Peyer's patch (tissue), 4 donors: ENCODE data around the gene DDX3X. TPM values are rescaled to one million over a fixed set of nuclear protein-coding genes. Genes with fewer than 3 reads are reported as not detected.
"Not testable (repeated sequence)": the region's sequence is repeated elsewhere in the genome, so short reads cannot be mapped to it uniquely, and the experiment has no call there.

ENCODE experiments used
- DNase-seq, 3 donors: peaks; one replicate each; pipeline ENCODE4 v3.0.0-alpha.2; 2017 to 2019
- H3K27ac ChIP-seq, 4 donors: fragments of 200-600 bp; sonication (generic); one replicate each; pipeline ENCODE4 v1.5.1; 2016 to 2019
- H3K27me3 ChIP-seq, 2 donors: fragments of 200-600 bp; sonication (generic); one replicate each; pipeline ENCODE4 v1.5.1; 2019
- H3K36me3 ChIP-seq, 3 donors: fragments of 200-600 bp; sonication (generic); one replicate each; pipeline ENCODE4 v1.5.1; 2016 to 2019
- H3K4me1 ChIP-seq, 4 donors: fragments of 200-600 bp; sonication (generic); one replicate each; pipeline ENCODE4 v1.5.1; 2016 to 2019
- H3K4me3 ChIP-seq, 4 donors: fragments of 200-600 bp; sonication (generic); 1 replicate in 3 of 4; 2 replicates in 1 of 4; pipeline ENCODE4 v1.5.1; 2016 to 2019; ENCODE audit warnings: mild to moderate bottlenecking in 1 of 4
- H3K9me3 ChIP-seq, 4 donors: fragments of 200-600 bp; sonication (generic); one replicate each; pipeline ENCODE4 v1.5.1; 2016 to 2019; ENCODE audit warnings: mild to moderate bottlenecking in 1 of 4
- CTCF ChIP-seq, 6 experiments: fragments of 450-650 bp in 4 of 6; fragments of 200-600 bp in 2 of 6; sonication (generic) in 1 of 6; IDR thresholded peaks; one replicate each; pipeline ENCODE4 v1.5.1; 2017 to 2019; ENCODE audit warnings: antibody characterized with exemption in 6 of 6, mild to moderate bottlenecking in 3 of 6, moderate library complexity in 1 of 6
- POLR2A ChIP-seq, 2 donors: fragments of 450-650 bp; IDR thresholded peaks; one replicate each; pipeline ENCODE4 v1.5.1; 2017; ENCODE audit warnings: antibody characterized with exemption in 2 of 2, mild to moderate bottlenecking in 2 of 2, moderate library complexity in 2 of 2
- total RNA-seq, 4 donors: library from RNA; depleted of rRNA; stranded (reverse); fragments of >200 nt; gene quantifications; one replicate each; pipeline ENCODE4 v1.1.0, GENCODE V29; 2016

Gene DDX3X
- total RNA-seq: 100 to 1,000 TPM; 152 to 215 (median 179) TPM

- DNase-seq: peak; percentile 86 to 96 (median 90)
- H3K4me1 ChIP-seq: no peaks in the 10 kb centered on the region
- TF ChIP-seq CTCF (IDR thresholded peaks at IDR 0.05): peak in 4 of 6 experiments; percentile 24 to 55 (median 34)
- peak; percentile 98 to 99 for TF ChIP-seq POLR2A (IDR thresholded peaks at IDR 0.05)
- peak within 1 kb of the TSS; percentile 75 to 94 (median 84) for H3K4me3 ChIP-seq
- no peaks in the 10 kb centered on the region for H3K36me3 ChIP-seq
- H3K27me3 ChIP-seq: no peaks in the 10 kb centered on the region
- no peaks in the 10 kb centered on the region for H3K9me3 ChIP-seq
- peak within 1 kb of the TSS; percentile 97 to 100 (median 99) for H3K27ac ChIP-seq
Observed at GRCh38 chrX:41333744-41334362, at the start of gene DDX3X. Gene DDX3X (plus strand): TSS chrX:41334162. CDS start chrX:41334253, 91 bp downstream.

GRCh38 chrX:41285928-41286327, 48.0 kb upstream of the DDX3X start:
- not testable (repeated sequence) for H3K27ac ChIP-seq, H3K9me3 ChIP-seq, H3K4me1 ChIP-seq, DNase-seq, H3K27me3 ChIP-seq, H3K36me3 ChIP-seq, H3K4me3 ChIP-seq

- H3K27me3 ChIP-seq: no peaks in the 10 kb centered on the region
- no peaks in the 10 kb centered on the region for H3K36me3 ChIP-seq
- H3K9me3 ChIP-seq: no peaks in the 10 kb centered on the region
- TF ChIP-seq POLR2A (IDR thresholded peaks at IDR 0.05): no peak
- TF ChIP-seq CTCF (IDR thresholded peaks at IDR 0.05): no peak
- no peak overlapping the region for H3K4me3 ChIP-seq
- no peak for DNase-seq
- no peak overlapping the region for H3K27ac ChIP-seq
- no peaks in the 10 kb centered on the region for H3K4me1 ChIP-seq
Observed at GRCh38 chrX:41288641-41289040, 45.3 kb upstream of the DDX3X start.

- Histone ChIP-seq H3K36me3 (no peaks in the 10 kb centered on the region), H3K4me1 (no peaks in the 10 kb centered on the region), H3K27me3 (no peaks in the 10 kb centered on the region), H3K4me3 (no peak overlapping the region), H3K9me3 (no peaks in the 10 kb centered on the region), H3K27ac (no peak overlapping the region)
- DNase-seq: no peak
- TF ChIP-seq POLR2A (IDR thresholded peaks at IDR 0.05) (no peak), CTCF (IDR thresholded peaks at IDR 0.05) (no peak)
Observed at GRCh38 chrX:41289095-41289494, 44.9 kb upstream of the DDX3X start.

GRCh38 chrX:41291309-41291708, 42.7 kb upstream of the DDX3X start:
- TF ChIP-seq CTCF (IDR thresholded peaks at IDR 0.05): no peak
- no peak for TF ChIP-seq POLR2A (IDR thresholded peaks at IDR 0.05)
- H3K4me3 ChIP-seq: no peak overlapping the region
- DNase-seq: no peak
- H3K27ac ChIP-seq: no peak overlapping the region
- no peaks in the 10 kb centered on the region for H3K9me3 ChIP-seq
- H3K27me3 ChIP-seq: no peaks in the 10 kb centered on the region
- H3K4me1 ChIP-seq: no peaks in the 10 kb centered on the region
- no peaks in the 10 kb centered on the region for H3K36me3 ChIP-seq

- TF ChIP-seq CTCF (IDR thresholded peaks at IDR 0.05) (peak in 1 of 6 experiments; percentile 24), POLR2A (IDR thresholded peaks at IDR 0.05) (no peak)
- Histone ChIP-seq H3K9me3 (no peaks in the 10 kb centered on the region), H3K36me3 (no peaks in the 10 kb centered on the region), H3K4me3 (no peak overlapping the region), H3K27ac (no peak overlapping the region), H3K4me1 (no peaks in the 10 kb centered on the region), H3K27me3 (no peaks in the 10 kb centered on the region)
- no peak for DNase-seq
Observed at GRCh38 chrX:41293269-41293668, 40.7 kb upstream of the DDX3X start.
